Neural cell (in vitro differentiated cells): ENCODE data around the gene CADM1. TPM values are rescaled to one million over a fixed set of nuclear protein-coding genes. Genes with fewer than 3 reads are reported as not detected.

ENCODE experiments used
- H2AFZ ChIP-seq: fragments of 200-600, 300-800 bp; sonication (generic), shearing (Covaris generic); 2 replicates; pipeline ENCODE4 v1.6.0; 2014; ENCODE audit warnings: low read depth, mild to moderate bottlenecking, antibody characterized with exemption, low read length, moderate library complexity
- H3F3A ChIP-seq: fragments of 200-600 bp; shearing (Covaris generic); 2 replicates; pipeline ENCODE4 v1.6.1; 2016; ENCODE audit warnings: mild to moderate bottlenecking, moderate library complexity, mixed read lengths, antibody characterized with exemption, low read length; ENCODE audit not compliant: insufficient read depth, poor library complexity, severe bottlenecking
- H3K27ac ChIP-seq: fragments of 200-600, 300-800 bp; sonication (generic), shearing (Covaris generic); 2 replicates; pipeline ENCODE4 v1.5.1; 2014; ENCODE audit warnings: mild to moderate bottlenecking, low read length, moderate library complexity
- H3K27me3 ChIP-seq: fragments of 300-800, 200-600 bp; sonication (generic), shearing (Covaris generic); 2 replicates; pipeline ENCODE4 v1.6.0; 2014; ENCODE audit warnings: mild to moderate bottlenecking, low read depth, low read length, moderate library complexity; ENCODE audit not compliant: insufficient read depth
- H3K36me3 ChIP-seq: fragments of 300-800, 200-600 bp; sonication (generic), shearing (Covaris generic); 2 replicates; pipeline ENCODE4 v1.5.1; 2014; ENCODE audit warnings: mild to moderate bottlenecking, antibody characterized with exemption, low read length, moderate library complexity; ENCODE audit not compliant: insufficient read depth
- H3K4me2 ChIP-seq: fragments of 300-800, 200-600 bp; sonication (generic), shearing (Covaris generic); 2 replicates; pipeline ENCODE4 v1.6.0; 2014; ENCODE audit warnings: mild to moderate bottlenecking, low read length
- H3K4me3 ChIP-seq: fragments of 300-800, 200-600 bp; sonication (generic), shearing (Covaris generic); 2 replicates; pipeline ENCODE4 v1.5.1; 2014; ENCODE audit warnings: mild to moderate bottlenecking, low read length, moderate library complexity
- H3K79me2 ChIP-seq: fragments of 200-600 bp; shearing (Covaris generic); replicated peaks from 2 replicates; pipeline ENCODE4 v1.6.0; 2014; ENCODE audit warnings: mild to moderate bottlenecking, low read length, moderate library complexity; ENCODE audit not compliant: insufficient read depth
- H3K9ac ChIP-seq: fragments of 300-800, 200-600 bp; sonication (generic), shearing (Covaris generic); 2 replicates; pipeline ENCODE4 v1.6.1; 2016; ENCODE audit warnings: mild to moderate bottlenecking, low read length, mixed read lengths
- H3K9me2 ChIP-seq: fragments of 200-600 bp; shearing (Covaris generic); 2 replicates; pipeline ENCODE4 v1.6.1; 2016; ENCODE audit warnings: mild to moderate bottlenecking, low read length, mixed read lengths; ENCODE audit not compliant: insufficient read depth
- H3K9me3 ChIP-seq: fragments of 200-600, 300-800 bp; sonication (generic), shearing (Covaris generic); 2 replicates; pipeline ENCODE4 v1.6.1; 2016; ENCODE audit warnings: mild to moderate bottlenecking, mixed run types, low read length, moderate library complexity, mixed read lengths
- H4K20me1 ChIP-seq: fragments of 200-600 bp; shearing (Covaris generic); 2 replicates; pipeline ENCODE4 v1.6.1; 2016; ENCODE audit warnings: mild to moderate bottlenecking, mixed run types; ENCODE audit not compliant: insufficient read depth
- CTCF ChIP-seq: fragments of 450-650 bp; IDR thresholded peaks from 2 replicates; pipeline ENCODE4 v1.5.1; 2014; ENCODE audit warnings: antibody characterized with exemption, mild to moderate bottlenecking, moderate library complexity; ENCODE audit not compliant: poor library complexity, severe bottlenecking
- EP300 ChIP-seq: fragments of 450-650 bp; conservative IDR thresholded peaks from 2 replicates; pipeline ENCODE4 v1.6.1; 2014; ENCODE audit warnings: antibody characterized with exemption, mild to moderate bottlenecking, moderate library complexity; ENCODE audit not compliant: poor library complexity, severe bottlenecking
- EZH2 ChIP-seq: fragments of 200-600, 300-800 bp; shearing (Covaris generic), sonication (generic); IDR thresholded peaks from 2 replicates; pipeline ENCODE4 v1.6.1; 2014; ENCODE audit warnings: antibody characterized with exemption, low read length, borderline replicate concordance, mild to moderate bottlenecking; ENCODE audit not compliant: insufficient read depth, poor library complexity, severe bottlenecking
- MXI1 ChIP-seq: fragments of 450-650 bp; conservative IDR thresholded peaks from 2 replicates; pipeline ENCODE4 v1.6.1; 2014; ENCODE audit warnings: antibody characterized with exemption, mild to moderate bottlenecking; ENCODE audit not compliant: poor library complexity, severe bottlenecking
- POLR2AphosphoS5 ChIP-seq: IDR thresholded peaks from 2 replicates; pipeline ENCODE4 v1.6.1; 2012
- RAD21 ChIP-seq: fragments of 450-650 bp; conservative IDR thresholded peaks from 2 replicates; pipeline ENCODE4 v1.6.1; 2014; ENCODE audit warnings: antibody characterized with exemption, mild to moderate bottlenecking, moderate library complexity
- REST ChIP-seq: IDR thresholded peaks from 2 replicates; pipeline ENCODE4 v1.6.1; 2012; ENCODE audit warnings: borderline replicate concordance
- SMC3 ChIP-seq: fragments of 450-650 bp; conservative IDR thresholded peaks from 2 replicates; pipeline ENCODE4 v1.6.1; 2014; ENCODE audit warnings: antibody characterized with exemption, mild to moderate bottlenecking, moderate library complexity; ENCODE audit not compliant: poor library complexity
- TAF1 ChIP-seq: IDR thresholded peaks from 2 replicates; pipeline ENCODE4 v1.6.1; 2012; ENCODE audit warnings: low read depth
- polyA plus RNA-seq: library from polyadenylated mRNA; depleted of rRNA; stranded (reverse); fragments of >200 nt; gene quantifications from 2 replicates; pipeline ENCODE4 v1.2.3, GENCODE V29; 2014

CADM1 gene
- polyA plus RNA-seq, 1 donor from 2014 or later, result 92.1 TPM

GRCh38 chr11:115477410-115477809, 26.8 kb downstream of the CADM1 start:
- H2AFZ ChIP-seq, result no peak overlapping the region
- H3K9me3 ChIP-seq, result no peaks in the 10 kb centered on the region
- TF ChIP-seq REST (no peak), EZH2 (no peak), SMC3 (no peak), RAD21 (no peak)
- H3K27me3 ChIP-seq, result no peaks in the 10 kb centered on the region
- no peak overlapping the region for H3K9ac ChIP-seq
- no peaks in the 10 kb centered on the region for H3K36me3 ChIP-seq
- no peak overlapping the region for H3K4me2 ChIP-seq
- no peak overlapping the region for H3K27ac ChIP-seq
- H3K79me2 ChIP-seq, result peaks cover 12% of the 10 kb centered on the region
- no peak overlapping the region for H3K4me3 ChIP-seq
- H4K20me1 ChIP-seq, result no peaks in the 10 kb centered on the region
- no peaks in the 10 kb centered on the region for H3F3A ChIP-seq
- no peaks in the 10 kb centered on the region for H3K9me2 ChIP-seq

GRCh38 chr11:115476463-115477286, 27.5 kb downstream of the CADM1 start:
- H2AFZ ChIP-seq, result no peak overlapping the region
- H3K79me2 ChIP-seq, result peaks cover 12% of the 10 kb centered on the region
- H3K27me3 ChIP-seq, result no peaks in the 10 kb centered on the region
- H3K27ac ChIP-seq, result no peak overlapping the region
- no peaks in the 10 kb centered on the region for H4K20me1 ChIP-seq
- H3K4me2 ChIP-seq, result no peak overlapping the region
- no peaks in the 10 kb centered on the region for H3K9me2 ChIP-seq
- no peaks in the 10 kb centered on the region for H3F3A ChIP-seq
- no peaks in the 10 kb centered on the region for H3K9me3 ChIP-seq
- no peak for TF ChIP-seq CTCF
- TF ChIP-seq REST, result no peak
- no peak for TF ChIP-seq SMC3
- TF ChIP-seq EP300, result no peak
- no peak for TF ChIP-seq EZH2
- TF ChIP-seq MXI1, result no peak
- no peak for TF ChIP-seq RAD21
- TF ChIP-seq TAF1, result no peak
- no peak for TF ChIP-seq POLR2AphosphoS5
- H3K36me3 ChIP-seq, result no peaks in the 10 kb centered on the region
- no peak overlapping the region for H3K4me3 ChIP-seq
- no peak overlapping the region for H3K9ac ChIP-seq
